ENCODE measurements around the gene RCOR3.
A peak's percentile ranks its signal among the peaks of the same experiment; 100 is the strongest.
"Not testable (repeated sequence)": the region's sequence is repeated elsewhere in the genome, so short reads cannot be mapped to it uniquely, and the experiment has no call there.

The RCOR3 gene

DNA sequence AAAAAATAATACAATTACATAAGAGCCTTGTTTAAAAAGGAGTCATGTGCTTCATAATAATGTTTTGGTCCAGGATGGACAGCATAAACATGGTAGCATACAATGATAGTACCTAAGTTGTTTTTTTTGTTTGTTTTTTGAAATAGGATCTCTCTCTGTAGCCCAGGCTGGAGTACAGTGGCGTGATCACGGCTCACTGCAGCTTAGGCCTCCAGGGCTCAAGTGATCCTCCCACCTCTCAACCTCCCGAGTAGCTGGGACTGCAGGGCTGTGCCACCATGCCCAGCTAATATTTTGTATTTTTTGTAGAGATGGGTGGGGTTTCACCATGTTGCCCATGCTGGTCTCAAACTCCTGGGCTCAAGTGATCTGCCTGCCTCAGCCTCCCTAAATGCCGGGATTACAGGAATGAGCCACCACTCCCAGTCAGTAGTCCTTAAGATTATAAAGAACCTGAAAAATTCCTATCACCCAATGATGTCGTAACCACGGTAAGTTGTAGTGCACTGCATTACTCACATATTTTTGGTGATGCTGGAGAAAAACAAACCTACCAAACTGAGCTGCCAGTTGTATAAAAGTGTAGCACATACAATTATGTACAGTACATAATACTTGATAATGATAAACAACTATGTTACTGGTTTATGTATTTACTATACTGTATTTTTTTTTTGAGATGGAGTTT lies 22.4 kb upstream of the RCOR3 start:
- Histone ChIP-seq H3K9me3 (ENCODE audit: control insufficient read depth, low read length) (no peaks in the 10 kb centered on the region), H3K4me1 (ENCODE audit: control insufficient read depth, insufficient read depth, low read length, poor library complexity, severe bottlenecking) (no peaks in the 10 kb centered on the region), H3K36me3 (ENCODE audit: control insufficient read depth, insufficient read depth, low read length) (no peaks in the 10 kb centered on the region), H3K27ac (ENCODE audit: low read depth, low read length, severe bottlenecking) (no peak overlapping the region), H3K4me3 (ENCODE audit: extremely low read depth, insufficient read depth, low read length, poor library complexity, severe bottlenecking) (no peak overlapping the region)
- 90 to 100% methylated on average over 2 to 3 of the region's 6 CpGs for WGBS, 2 experiments (ENCODE audit: insufficient coverage in 2 of 2)

DNA sequence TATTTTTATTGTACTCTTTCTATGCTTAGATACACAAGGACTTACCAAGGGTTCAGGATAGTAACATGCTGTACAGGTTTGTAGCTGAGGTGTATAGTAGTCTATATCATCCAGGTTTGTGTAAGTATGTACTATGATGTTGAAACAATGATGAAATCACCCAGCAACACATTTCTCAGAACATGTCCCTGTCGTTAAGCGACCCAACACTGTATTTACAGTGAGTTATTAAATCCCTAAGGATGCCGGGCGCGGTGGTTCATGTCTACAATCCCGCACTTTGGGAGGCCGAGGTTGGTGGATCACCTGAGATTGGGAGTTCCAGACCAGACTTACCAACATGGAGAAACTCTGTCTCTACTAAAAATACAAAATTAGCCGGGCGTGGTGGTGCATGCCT lies 21.6 kb upstream of the RCOR3 start:
- no peak overlapping the region for H3K27ac ChIP-seq (ENCODE audit: low read depth, low read length, severe bottlenecking)
- no peak overlapping the region for H3K4me3 ChIP-seq (ENCODE audit: extremely low read depth, insufficient read depth, low read length, poor library complexity, severe bottlenecking)
- WGBS, 2 experiments (ENCODE audit: insufficient coverage in 2 of 2) = 87 to 93% methylated on average over 4 to 5 of the region's 9 CpGs
- no peaks in the 10 kb centered on the region for H3K9me3 ChIP-seq (ENCODE audit: control insufficient read depth, low read length)
- no peaks in the 10 kb centered on the region for H3K4me1 ChIP-seq (ENCODE audit: control insufficient read depth, insufficient read depth, low read length, poor library complexity, severe bottlenecking)
- no peaks in the 10 kb centered on the region for H3K36me3 ChIP-seq (ENCODE audit: control insufficient read depth, insufficient read depth, low read length)

DNA sequence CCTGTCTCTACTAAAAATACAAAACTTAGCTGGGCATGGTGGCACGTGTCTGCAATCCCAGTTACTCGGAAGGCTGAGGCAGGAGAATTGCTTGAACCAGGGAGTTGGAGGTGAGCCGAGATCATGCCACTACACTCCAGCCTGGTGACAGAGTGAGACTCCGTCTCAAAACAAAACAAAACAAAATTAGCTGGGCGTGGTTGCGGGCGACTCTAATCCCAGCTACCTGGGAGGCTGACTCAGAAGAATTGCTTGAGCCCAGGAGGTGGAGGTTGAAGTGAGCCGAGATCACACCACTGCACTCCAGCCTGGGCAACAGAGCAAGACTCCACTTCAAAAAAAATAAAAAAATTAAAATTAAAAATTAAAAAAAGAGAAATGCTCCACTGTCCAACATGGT lies 18.6 kb upstream of the RCOR3 start:
- WGBS, 2 experiments (ENCODE audit: insufficient coverage in 2 of 2) = 90 to 100% methylated on average over 3 of the region's 8 CpGs
- not testable (repeated sequence) for H3K4me3 ChIP-seq (ENCODE audit: extremely low read depth, insufficient read depth, low read length, poor library complexity, severe bottlenecking); H3K27ac ChIP-seq (ENCODE audit: low read depth, low read length, severe bottlenecking); H3K9me3 ChIP-seq (ENCODE audit: control insufficient read depth, low read length); H3K4me1 ChIP-seq (ENCODE audit: control insufficient read depth, insufficient read depth, low read length, poor library complexity, severe bottlenecking); H3K36me3 ChIP-seq (ENCODE audit: control insufficient read depth, insufficient read depth, low read length)

DNA sequence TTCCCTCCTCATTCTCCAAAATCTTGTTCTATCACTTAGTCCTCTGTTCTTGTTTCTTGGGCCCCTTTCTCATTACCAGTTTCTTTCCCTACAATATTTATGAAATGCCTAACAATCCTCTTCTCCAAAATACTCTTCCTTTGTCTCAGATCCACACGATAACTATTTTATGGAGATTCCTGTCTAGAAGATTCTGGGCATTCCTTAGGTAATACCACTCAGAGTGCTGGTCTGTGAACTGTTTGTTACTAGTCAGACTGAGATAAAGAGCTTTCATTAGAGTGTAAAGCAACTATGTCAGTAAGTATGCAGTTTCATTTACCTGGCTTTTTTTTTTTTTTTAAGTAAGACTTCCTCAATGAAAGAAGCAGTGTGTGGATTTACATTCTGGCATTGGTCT lies 18.1 kb upstream of the RCOR3 start:
- Histone ChIP-seq H3K27ac (ENCODE audit: low read depth, low read length, severe bottlenecking) (no peak overlapping the region), H3K36me3 (ENCODE audit: control insufficient read depth, insufficient read depth, low read length) (no peaks in the 10 kb centered on the region), H3K4me3 (ENCODE audit: extremely low read depth, insufficient read depth, low read length, poor library complexity, severe bottlenecking) (no peak overlapping the region), H3K4me1 (ENCODE audit: control insufficient read depth, insufficient read depth, low read length, poor library complexity, severe bottlenecking) (no peaks in the 10 kb centered on the region), H3K9me3 (ENCODE audit: control insufficient read depth, low read length) (no peaks in the 10 kb centered on the region)
- 100% methylated on average over 1 of the region's 1 CpG; no CpG with 5 or more reads in 1 of the 2 experiments for WGBS, 2 experiments (ENCODE audit: insufficient coverage in 2 of 2)

DNA sequence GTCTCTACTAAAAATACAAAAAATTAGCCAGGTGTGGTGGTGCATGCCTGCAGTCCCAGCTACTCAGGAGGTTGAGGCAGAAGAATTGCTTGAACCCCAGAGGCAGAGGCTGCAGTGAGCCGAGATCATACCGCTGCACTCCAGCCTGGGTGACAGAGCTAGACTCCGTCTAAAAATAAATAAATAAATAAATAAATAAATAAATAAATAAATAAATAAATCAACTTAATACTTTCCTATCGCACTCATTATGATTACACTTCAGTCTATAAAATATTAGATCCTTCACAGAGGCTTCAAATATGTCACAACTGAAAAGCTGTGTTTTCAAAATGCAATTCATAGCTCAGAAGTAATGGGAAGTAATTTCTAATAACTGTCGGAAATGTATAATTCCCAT lies 15.5 kb upstream of the RCOR3 start:
- H3K4me3 ChIP-seq (ENCODE audit: extremely low read depth, insufficient read depth, low read length, poor library complexity, severe bottlenecking); H3K4me1 ChIP-seq (ENCODE audit: control insufficient read depth, insufficient read depth, low read length, poor library complexity, severe bottlenecking): not testable (repeated sequence)
- no CpG with 5 or more reads among the region's 5 CpGs for WGBS, 2 experiments (ENCODE audit: insufficient coverage in 2 of 2)

DNA sequence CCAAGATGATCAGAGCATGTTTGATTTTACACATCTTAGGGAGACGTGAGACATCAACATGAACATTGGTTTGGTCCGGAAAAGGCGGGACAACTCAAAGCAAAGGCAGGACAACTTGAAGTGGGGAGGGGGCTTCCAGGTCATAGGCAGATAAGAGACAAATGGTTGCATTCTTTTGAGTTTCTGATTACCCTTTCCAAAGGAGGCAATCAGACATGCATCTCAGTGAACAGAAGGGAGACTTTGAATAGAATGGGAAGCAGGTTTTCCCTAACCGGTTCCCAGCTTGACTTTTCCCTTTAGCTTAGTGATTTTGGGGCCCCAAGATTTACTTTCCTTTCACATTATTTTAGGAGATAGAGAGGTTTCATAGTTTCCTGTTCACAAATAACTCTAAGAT lies 12.6 kb upstream of the RCOR3 start:
- 83 to 87% methylated on average over 3 of the region's 4 CpGs for WGBS, 2 experiments (ENCODE audit: insufficient coverage in 2 of 2)

More for the DNA sequence above, 15.5 kb upstream of the RCOR3 start:
- not testable (repeated sequence) for H3K9me3 ChIP-seq (ENCODE audit: control insufficient read depth, low read length); H3K36me3 ChIP-seq (ENCODE audit: control insufficient read depth, insufficient read depth, low read length); H3K27ac ChIP-seq (ENCODE audit: low read depth, low read length, severe bottlenecking)

DNA sequence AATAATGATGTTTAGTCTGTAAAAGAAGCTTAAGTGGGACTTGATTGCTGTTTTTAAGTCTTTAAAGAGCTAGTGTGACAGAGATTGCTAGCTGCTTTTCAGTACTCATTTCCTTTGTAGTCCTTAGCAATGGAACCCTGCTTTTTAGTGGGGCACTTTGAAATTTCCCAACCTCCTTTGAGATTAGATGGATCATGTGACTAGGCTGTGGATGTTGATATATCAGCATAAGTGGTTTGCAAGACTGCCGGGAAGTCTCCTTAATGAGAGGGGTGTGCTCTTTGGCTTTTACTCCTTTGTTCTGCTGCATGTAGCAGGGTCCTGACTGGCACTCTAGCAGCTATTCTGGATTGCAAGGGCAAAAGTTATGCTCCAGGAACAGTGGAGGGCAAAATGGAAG lies 11.2 kb upstream of the RCOR3 start:
- no peak overlapping the region for H3K27ac ChIP-seq (ENCODE audit: low read depth, low read length, severe bottlenecking)
- no peaks in the 10 kb centered on the region for H3K4me1 ChIP-seq (ENCODE audit: control insufficient read depth, insufficient read depth, low read length, poor library complexity, severe bottlenecking)
- no peaks in the 10 kb centered on the region for H3K36me3 ChIP-seq (ENCODE audit: control insufficient read depth, insufficient read depth, low read length)
- 14 to 33% methylated on average over 1 of the region's 1 CpG for WGBS, 2 experiments (ENCODE audit: insufficient coverage in 2 of 2)
- no peak overlapping the region for H3K4me3 ChIP-seq (ENCODE audit: extremely low read depth, insufficient read depth, low read length, poor library complexity, severe bottlenecking)
- H3K9me3 ChIP-seq (ENCODE audit: control insufficient read depth, low read length) = no peaks in the 10 kb centered on the region

More for the DNA sequence above, 12.6 kb upstream of the RCOR3 start:
- H3K27ac ChIP-seq (ENCODE audit: low read depth, low read length, severe bottlenecking); H3K4me3 ChIP-seq (ENCODE audit: extremely low read depth, insufficient read depth, low read length, poor library complexity, severe bottlenecking); H3K4me1 ChIP-seq (ENCODE audit: control insufficient read depth, insufficient read depth, low read length, poor library complexity, severe bottlenecking); H3K9me3 ChIP-seq (ENCODE audit: control insufficient read depth, low read length); H3K36me3 ChIP-seq (ENCODE audit: control insufficient read depth, insufficient read depth, low read length): not testable (repeated sequence)

DNA sequence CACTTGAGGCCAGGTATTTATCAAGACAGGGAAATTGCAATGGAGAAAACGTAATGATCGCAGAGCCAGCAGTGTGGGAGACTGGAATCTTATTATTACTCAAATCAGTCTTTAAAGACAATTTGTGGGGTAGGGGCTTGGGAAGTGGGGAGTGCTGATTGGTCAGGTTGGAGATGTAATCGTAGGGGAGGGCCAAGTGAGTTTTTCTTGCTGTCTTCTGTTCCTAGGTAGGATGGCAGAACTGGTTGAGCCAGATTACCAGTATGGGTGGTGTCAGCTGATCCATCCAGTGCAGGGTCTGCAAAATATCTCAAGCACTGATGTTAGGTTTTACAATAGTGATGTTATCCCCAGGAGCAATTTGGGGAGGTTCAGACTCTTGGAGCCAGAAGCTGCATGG lies 9.6 kb upstream of the RCOR3 start:
- not testable (repeated sequence) for H3K36me3 ChIP-seq (ENCODE audit: control insufficient read depth, insufficient read depth, low read length); H3K4me3 ChIP-seq (ENCODE audit: extremely low read depth, insufficient read depth, low read length, poor library complexity, severe bottlenecking); H3K9me3 ChIP-seq (ENCODE audit: control insufficient read depth, low read length); H3K27ac ChIP-seq (ENCODE audit: low read depth, low read length, severe bottlenecking); H3K4me1 ChIP-seq (ENCODE audit: control insufficient read depth, insufficient read depth, low read length, poor library complexity, severe bottlenecking)
- WGBS, 2 experiments (ENCODE audit: insufficient coverage in 2 of 2) = 71 to 100% methylated on average over 1 of the region's 3 CpGs

DNA sequence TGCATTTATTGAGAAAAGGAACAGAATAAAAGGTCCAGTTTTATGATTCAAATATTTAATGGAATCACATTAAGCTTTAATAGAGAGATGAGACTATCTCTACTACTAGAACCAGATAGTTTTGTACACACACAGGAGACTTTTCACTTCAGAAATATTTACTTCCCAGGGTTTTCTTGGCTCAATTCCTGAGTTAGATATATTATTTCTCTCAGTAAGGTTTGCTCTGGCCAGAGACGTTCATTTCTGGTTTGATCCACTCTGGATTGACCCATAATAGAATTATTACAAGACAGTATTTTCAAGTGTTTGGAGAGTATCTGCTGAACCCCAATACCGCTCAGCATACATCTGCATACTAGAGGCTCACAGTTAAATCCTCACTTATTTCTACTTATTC lies 1.3 kb upstream of the RCOR3 start:
- peak overlapping the region; percentile 93 for H3K27ac ChIP-seq (ENCODE audit: low read depth, low read length, severe bottlenecking)
- no peaks in the 10 kb centered on the region for H3K9me3 ChIP-seq (ENCODE audit: control insufficient read depth, low read length)
- H3K4me1 ChIP-seq (ENCODE audit: control insufficient read depth, insufficient read depth, low read length, poor library complexity, severe bottlenecking) = peaks cover 11% of the 10 kb centered on the region
- H3K4me3 ChIP-seq (ENCODE audit: extremely low read depth, insufficient read depth, low read length, poor library complexity, severe bottlenecking) = peak overlapping the region; percentile 73
- no peaks in the 10 kb centered on the region for H3K36me3 ChIP-seq (ENCODE audit: control insufficient read depth, insufficient read depth, low read length)
- WGBS, 2 experiments (ENCODE audit: insufficient coverage in 2 of 2) = no CpG with 5 or more reads among the region's 2 CpGs

DNA sequence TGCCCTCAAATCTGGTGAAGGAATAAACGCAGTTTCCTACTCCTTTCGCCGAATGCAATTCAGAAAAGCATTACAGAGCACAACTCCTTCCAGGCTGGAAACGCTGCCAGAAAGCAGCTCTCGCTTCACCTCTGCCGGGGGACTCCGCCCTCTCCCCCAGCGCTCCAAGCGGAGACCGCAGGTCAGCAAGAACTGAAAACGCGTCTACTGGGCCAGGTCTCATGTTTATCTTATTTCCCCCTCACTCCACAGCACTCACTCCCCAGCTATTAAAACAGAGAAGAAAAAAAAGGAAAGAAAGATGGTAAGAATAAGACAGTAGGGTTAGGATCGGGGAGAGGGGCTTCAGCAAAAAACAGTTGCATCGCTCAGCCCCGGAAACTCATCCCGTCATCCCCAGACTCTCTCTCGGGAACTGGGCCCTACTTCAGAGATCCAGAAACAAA lies 833 bp upstream of the RCOR3 start:
- Histone ChIP-seq H3K27ac (ENCODE audit: low read depth, low read length, severe bottlenecking) (peak overlapping the region; percentile 93), H3K4me3 (ENCODE audit: extremely low read depth, insufficient read depth, low read length, poor library complexity, severe bottlenecking) (peak overlapping the region; percentile 73), H3K36me3 (ENCODE audit: control insufficient read depth, insufficient read depth, low read length) (no peaks in the 10 kb centered on the region), H3K4me1 (ENCODE audit: control insufficient read depth, insufficient read depth, low read length, poor library complexity, severe bottlenecking) (peaks cover 11% of the 10 kb centered on the region), H3K9me3 (ENCODE audit: control insufficient read depth, low read length) (no peaks in the 10 kb centered on the region)
- WGBS, 2 experiments (ENCODE audit: insufficient coverage in 2 of 2) = 0 to 2% methylated on average over 7 to 12 of the region's 17 CpGs

DNA sequence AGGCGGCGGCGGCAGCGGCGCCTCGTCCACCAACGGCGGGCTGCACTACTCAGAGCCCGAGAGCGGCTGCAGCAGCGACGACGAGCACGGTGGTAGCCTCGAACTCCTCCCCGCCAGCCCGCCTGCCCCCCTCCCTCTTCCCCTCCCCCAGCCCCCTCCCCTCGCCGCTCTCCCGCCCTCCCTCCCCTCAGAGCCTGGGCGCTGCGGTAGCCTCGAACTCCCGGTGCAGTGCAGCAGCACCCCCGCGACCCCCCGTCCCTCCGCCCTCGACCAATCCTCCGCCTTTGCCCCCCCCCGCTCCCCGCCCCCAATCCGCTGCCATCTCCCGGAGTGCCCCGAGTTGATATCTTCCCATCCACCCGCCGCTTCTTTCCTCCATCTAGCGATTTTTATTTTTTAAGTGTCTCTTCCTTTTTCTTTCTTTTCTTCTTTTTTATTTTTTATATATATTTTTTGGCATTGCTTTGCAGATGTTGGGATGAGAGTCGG lies 516 bp downstream of the RCOR3 start:
- WGBS, 2 experiments (ENCODE audit: insufficient coverage in 2 of 2) = 0 to 1% methylated on average over 7 to 8 of the region's 39 CpGs
- H3K9me3 ChIP-seq (ENCODE audit: control insufficient read depth, low read length) = no peaks in the 10 kb centered on the region
- peaks cover 7% of the 10 kb centered on the region for H3K36me3 ChIP-seq (ENCODE audit: control insufficient read depth, insufficient read depth, low read length)
- H3K4me1 ChIP-seq (ENCODE audit: control insufficient read depth, insufficient read depth, low read length, poor library complexity, severe bottlenecking) = peaks cover 11% of the 10 kb centered on the region
- peak overlapping the region; percentile 93 for H3K27ac ChIP-seq (ENCODE audit: low read depth, low read length, severe bottlenecking)
- H3K4me3 ChIP-seq (ENCODE audit: extremely low read depth, insufficient read depth, low read length, poor library complexity, severe bottlenecking) = peak overlapping the region; percentile 73

Measured in mesodermal cell (in vitro differentiated cells).